Activated naive CD4-positive, alpha-beta T cell treated with anti-CD3 and anti-CD28 coated beads, Interleukin-2, amount 10 ng/mL, durations not matched to agents 7 days and 5 days (primary cell): ENCODE results near the gene IQSEC2.

Source experiments
- CTCF ChIA-PET: fragments of 350-600 bp; sonication (Branson Sonifier 250); formaldehyde crosslinking; loops from one replicate; lab custom pipeline; 2021; ENCODE audit warnings: antibody characterized with exemption; lab: Charles Lee
- DNase-seq: peaks from one replicate; pipeline ENCODE4 v3.0.0-alpha.2; 2020
- H3K27ac Mint-ChIP-seq: one replicate; pipeline ENCODE4 v1.8.0; 2021; ENCODE audit warnings: mild to moderate bottlenecking, moderate library complexity, mixed read lengths
- H3K27me3 Mint-ChIP-seq: one replicate; pipeline ENCODE4 v1.8.0; 2021; ENCODE audit warnings: mild to moderate bottlenecking, mixed read lengths
- H3K36me3 Mint-ChIP-seq: one replicate; pipeline ENCODE4 v1.8.0; 2021; ENCODE audit warnings: mixed read lengths
- H3K4me1 Mint-ChIP-seq: one replicate; pipeline ENCODE4 v1.8.0; 2021; ENCODE audit warnings: mixed read lengths
- H3K4me3 Mint-ChIP-seq: one replicate; pipeline ENCODE4 v1.8.0; 2021; ENCODE audit warnings: mild to moderate bottlenecking, moderate library complexity, mixed read lengths
- H3K9me3 Mint-ChIP-seq: one replicate; pipeline ENCODE4 v1.8.0; 2021; ENCODE audit warnings: mixed read lengths

IQSEC2 gene

DNA sequence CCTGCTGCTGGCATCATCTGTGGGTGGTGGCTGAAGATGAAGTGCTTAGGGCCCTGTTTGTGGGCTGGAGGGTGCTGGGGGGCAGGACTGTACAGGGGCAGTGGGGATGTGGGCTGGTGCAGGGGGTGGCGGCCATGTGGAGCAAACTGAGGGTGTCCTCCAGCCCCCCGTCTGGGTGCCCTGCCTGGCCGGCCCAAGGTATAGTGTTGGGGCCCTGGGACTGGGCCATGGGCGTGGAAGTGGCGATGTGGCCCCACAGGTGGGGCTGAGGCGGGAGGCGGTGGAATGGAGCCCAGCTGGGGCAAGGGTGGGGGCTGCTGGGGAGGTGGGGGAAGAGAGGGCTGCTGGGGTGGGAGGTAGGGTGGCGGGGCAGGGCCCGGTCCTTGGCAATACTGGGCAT lies 46.9 kb downstream of the IQSEC2 start:
- no peak for DNase-seq
- Mint-ChIP-seq H3K4me1 (no peaks in the 10 kb centered on the region), H3K9me3 (no peaks in the 10 kb centered on the region), H3K27ac (no peak overlapping the region), H3K36me3 (no peaks in the 10 kb centered on the region), H3K4me3 (no peak overlapping the region), H3K27me3 (peaks cover 27% of the 10 kb centered on the region)
- CTCF ChIA-PET, result no interaction called here

DNA sequence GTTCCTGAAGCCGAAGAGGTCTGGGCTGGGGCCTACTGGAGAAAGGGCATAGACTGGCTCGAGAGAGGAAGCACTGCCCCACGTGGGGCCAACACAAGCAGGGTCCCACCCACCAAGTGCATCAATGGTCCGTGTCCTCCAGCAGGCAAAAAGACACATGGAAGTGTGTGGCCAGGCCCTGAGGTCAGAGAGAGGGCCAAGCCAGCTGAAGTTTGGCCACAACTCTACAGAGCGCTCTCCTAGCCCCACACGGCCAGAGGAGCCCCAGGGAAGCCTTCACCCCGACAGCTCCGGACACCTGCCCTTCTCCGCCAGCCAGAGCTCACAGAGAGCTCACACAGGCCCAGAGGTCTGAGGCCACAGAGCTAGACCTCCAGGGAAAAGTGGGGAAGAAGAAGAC lies 47.8 kb downstream of the IQSEC2 start:
- no peak overlapping the region for H3K4me3 Mint-ChIP-seq
- peaks cover 24% of the 10 kb centered on the region for H3K27me3 Mint-ChIP-seq
- H3K9me3 Mint-ChIP-seq, result no peaks in the 10 kb centered on the region
- no peak overlapping the region for H3K27ac Mint-ChIP-seq
- H3K4me1 Mint-ChIP-seq, result no peaks in the 10 kb centered on the region
- H3K36me3 Mint-ChIP-seq, result no peaks in the 10 kb centered on the region
- DNase-seq, result no peak
- CTCF ChIA-PET, result no interaction called here

DNA sequence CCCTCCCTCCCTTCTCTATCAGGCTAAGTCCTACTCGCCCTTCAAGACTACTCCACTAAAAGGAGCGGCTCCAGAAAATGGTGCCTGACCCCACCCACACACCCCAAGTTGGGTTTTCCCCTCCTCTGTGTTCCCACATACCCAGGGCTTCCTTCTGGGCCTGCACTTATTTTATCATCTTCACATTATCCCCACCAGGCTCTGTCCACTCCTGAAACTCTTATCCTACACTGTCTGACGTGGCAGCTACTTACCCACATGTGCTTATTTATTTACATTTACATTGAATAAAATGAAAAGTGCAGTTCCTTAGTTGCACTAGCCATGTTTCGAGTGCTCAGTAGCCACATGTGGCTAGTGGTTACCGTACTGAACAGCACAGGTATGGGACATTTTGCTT lies 51.3 kb downstream of the IQSEC2 start:
- DNase-seq, result no peak
- Mint-ChIP-seq H3K9me3 (no peaks in the 10 kb centered on the region), H3K4me1 (peaks cover 22% of the 10 kb centered on the region), H3K27ac (no peak overlapping the region), H3K36me3 (peaks cover 3% of the 10 kb centered on the region), H3K27me3 (peaks cover 24% of the 10 kb centered on the region), H3K4me3 (no peak overlapping the region)
- CTCF ChIA-PET, result no interaction called here

DNA sequence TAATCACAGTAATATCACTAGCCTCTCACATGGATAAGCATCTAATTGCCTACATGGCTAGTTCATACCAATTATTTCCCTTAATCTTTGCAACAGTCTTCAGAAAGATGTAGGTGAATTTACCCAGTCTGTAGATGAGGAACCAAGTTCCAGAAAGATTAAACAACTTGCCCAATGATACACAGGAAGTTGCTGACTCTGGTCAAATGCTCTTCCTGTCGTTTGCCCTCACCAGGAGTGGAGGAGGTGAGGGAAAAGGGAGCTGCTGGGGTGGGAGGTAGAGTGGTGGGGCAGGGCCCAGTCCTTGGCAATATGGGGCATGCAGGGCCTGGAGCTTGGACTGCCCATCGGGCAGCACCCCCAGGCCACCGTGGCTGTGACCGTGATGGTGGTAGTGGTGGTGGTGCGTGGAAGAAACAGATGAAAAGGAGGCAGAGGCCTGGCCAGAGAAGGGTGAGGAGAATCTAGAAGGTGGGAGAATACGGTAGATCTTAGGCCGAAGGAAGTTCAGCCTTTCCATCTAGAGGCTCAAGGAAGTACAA lies 54.1 kb downstream of the IQSEC2 start:
- DNase-seq, result no peak
- H3K4me3 Mint-ChIP-seq, result no peak overlapping the region
- no peaks in the 10 kb centered on the region for H3K9me3 Mint-ChIP-seq
- no peak overlapping the region for H3K27ac Mint-ChIP-seq
- H3K4me1 Mint-ChIP-seq, result peaks cover 40% of the 10 kb centered on the region
- peaks cover 21% of the 10 kb centered on the region for H3K27me3 Mint-ChIP-seq
- CTCF ChIA-PET, result no interaction called here
- H3K36me3 Mint-ChIP-seq, result peaks cover 14% of the 10 kb centered on the region

DNA sequence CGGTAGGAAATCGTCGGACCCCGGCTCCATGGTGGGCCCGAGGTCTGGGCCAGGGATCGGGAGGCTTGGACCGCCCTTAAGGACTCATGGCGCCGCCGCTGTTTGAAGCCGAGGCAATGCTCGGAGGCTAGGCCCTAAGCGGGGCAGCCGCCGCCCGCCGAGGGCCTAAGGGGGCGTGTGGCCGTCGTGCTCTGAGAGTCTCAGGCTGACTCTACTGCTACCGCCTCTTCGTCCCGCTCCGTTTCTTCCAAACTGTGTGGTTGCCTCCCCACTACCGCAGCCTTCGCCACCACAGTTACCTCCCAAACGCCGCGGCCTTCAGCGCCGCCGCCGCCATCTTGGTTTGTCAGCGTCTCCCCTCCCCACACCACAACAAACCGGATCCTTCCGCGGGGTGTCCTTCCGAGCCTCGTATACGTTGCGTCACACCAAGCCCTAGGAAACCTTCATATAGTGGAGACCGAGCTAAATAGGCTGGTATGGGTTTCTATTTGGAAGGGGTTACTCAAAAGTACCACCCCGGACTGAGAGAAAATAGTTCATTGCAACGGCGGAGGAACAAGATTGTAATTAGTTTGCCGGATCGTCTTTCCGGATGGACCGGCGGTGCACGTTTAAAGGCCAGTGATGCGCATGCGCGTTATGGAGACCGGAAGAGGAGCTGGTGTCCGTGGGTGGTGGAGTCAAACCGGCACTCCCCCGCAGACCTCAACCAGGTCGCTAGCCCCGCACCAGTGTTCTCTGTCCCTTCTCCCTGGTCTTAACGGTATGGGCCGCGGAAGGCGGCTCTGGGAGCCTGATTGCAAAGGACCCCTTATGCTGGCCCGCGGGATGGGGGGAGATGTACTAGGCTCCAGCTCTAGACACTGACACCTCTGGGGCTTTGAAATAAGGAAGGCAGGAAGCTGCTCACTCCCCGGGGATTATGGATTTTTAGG lies 56.3 kb downstream of the IQSEC2 start, which contains the start of gene KDM5C:
TSS of gene KDM5C (minus strand) at position 348 of the 938 bp plus-strand sequence. CDS start at position 30, 318 bp downstream.
- Mint-ChIP-seq H3K4me3 (peak within 1 kb of the TSS; percentile 97), H3K9me3 (no peaks in the 10 kb centered on the region), H3K27me3 (peaks cover 5% of the 10 kb centered on the region), H3K36me3 (peaks cover 14% of the 10 kb centered on the region), H3K4me1 (peaks cover 48% of the 10 kb centered on the region), H3K27ac (peak within 1 kb of the TSS; percentile 98)
- DNase-seq, result peak; percentile 90
- CTCF ChIA-PET, result no interaction called here

DNA sequence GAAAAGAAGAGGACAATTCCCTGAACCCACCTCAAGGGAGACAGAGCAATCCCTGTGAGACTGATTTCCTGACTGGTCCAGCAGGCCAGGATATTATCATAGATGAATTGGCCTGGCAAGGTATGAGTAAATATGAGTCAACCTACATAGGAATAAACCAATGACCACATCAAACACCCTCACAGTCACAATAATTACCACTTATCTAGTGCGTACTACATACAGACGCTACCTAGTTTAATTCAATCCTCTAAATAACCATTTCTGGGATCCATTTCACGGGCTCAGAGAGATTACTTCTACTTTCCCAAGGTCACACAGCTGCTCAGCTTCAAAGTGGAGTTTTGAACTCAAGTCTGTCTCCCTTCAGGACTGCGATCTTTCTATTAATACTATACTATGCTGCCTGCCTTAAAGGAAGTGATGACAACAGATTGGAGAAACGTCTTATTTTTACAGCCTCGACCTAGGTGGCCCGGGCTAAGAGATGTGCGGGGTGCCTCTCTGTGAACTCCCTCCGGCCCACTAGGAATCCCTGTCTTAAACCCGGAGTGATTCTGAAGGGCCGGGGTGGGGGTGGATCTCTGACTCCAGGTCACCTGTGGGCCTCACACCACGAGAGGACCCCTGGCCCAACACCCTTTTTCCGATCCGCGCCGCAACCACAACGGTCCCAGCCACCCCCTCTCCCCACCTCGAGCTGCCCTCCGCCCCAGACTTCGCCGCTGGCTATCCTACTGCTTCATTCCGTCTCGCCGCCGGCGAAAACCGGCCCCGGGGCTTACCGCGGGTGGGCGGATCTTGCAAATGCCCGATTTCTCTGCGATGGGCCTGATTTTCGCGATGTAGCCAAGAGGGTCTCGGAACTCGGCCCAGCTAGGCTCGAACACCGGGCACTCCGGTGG lies 57.2 kb downstream of the IQSEC2 start:
- Mint-ChIP-seq H3K27me3 (no peaks in the 10 kb centered on the region), H3K9me3 (no peaks in the 10 kb centered on the region), H3K36me3 (peaks cover 14% of the 10 kb centered on the region), H3K4me3 (peak overlapping the region; percentile 97), H3K4me1 (peaks cover 48% of the 10 kb centered on the region), H3K27ac (peak overlapping the region; percentile 98)
- peak; percentile 35 for DNase-seq
- CTCF ChIA-PET, result no interaction called here

DNA sequence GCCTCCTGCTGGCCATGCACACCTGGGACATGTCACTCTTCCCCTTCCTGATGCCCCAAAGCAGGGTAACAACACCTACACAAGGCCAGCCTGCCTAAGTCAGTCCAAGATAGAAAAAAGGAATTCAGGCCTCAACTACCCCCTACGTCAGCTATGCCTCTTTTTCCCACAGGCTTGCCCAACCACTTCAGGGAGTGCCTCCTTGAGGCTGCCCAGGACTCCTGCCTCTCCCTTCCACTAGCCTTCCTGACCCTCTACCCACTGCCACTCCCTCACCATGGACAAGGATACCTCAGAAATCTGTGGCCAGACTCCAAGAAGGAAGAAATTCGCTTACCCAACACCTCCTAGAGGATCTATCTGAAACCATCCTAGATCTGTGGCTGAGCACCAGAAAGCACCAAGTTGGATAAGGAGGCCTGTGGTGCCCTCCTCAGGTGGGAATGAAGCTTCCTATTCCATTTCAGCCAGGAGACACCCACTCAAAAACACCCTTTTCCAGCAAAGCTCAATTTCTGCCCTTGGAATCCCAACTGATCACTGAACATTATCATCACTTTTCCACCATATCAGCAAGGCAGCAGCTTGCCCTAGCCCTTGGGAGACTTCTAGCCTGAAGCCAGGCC lies 58.2 kb downstream of the IQSEC2 start:
- H3K4me1 Mint-ChIP-seq, result peaks cover 48% of the 10 kb centered on the region
- CTCF ChIA-PET, result no interaction called here
- peaks cover 20% of the 10 kb centered on the region for H3K36me3 Mint-ChIP-seq

More for the DNA sequence above, 58.2 kb downstream of the IQSEC2 start:
- Mint-ChIP-seq H3K27me3 (no peaks in the 10 kb centered on the region), H3K9me3 (no peaks in the 10 kb centered on the region), H3K27ac (peak overlapping the region; percentile 98), H3K4me3 (peak overlapping the region; percentile 97)
- no peak for DNase-seq
